CD8-positive, alpha-beta memory T cell (primary cell): ENCODE results near the gene PFKFB2. TPM values are rescaled to one million over a fixed set of nuclear protein-coding genes. Genes with fewer than 3 reads are reported as not detected.
A peak's percentile ranks its signal among the peaks of the same experiment; 100 is the strongest.
"Not testable (repeated sequence)": the region's sequence is repeated elsewhere in the genome, so short reads cannot be mapped to it uniquely, and the experiment has no call there.

ENCODE experiments used
- CTCF ChIA-PET: fragments of 350-600 bp; sonication (Branson Sonifier 250); formaldehyde crosslinking; loops from one replicate; lab custom pipeline; 2021; ENCODE audit warnings: antibody characterized with exemption; lab: Charles Lee
- POLR2A ChIA-PET: fragments of 350-600 bp; sonication (Branson Sonifier 250); formaldehyde crosslinking; loops from one replicate; lab custom pipeline; 2021; ENCODE audit warnings: antibody characterized with exemption; lab: Charles Lee
- DNase-seq, 5 donors: peaks; one replicate each; pipeline versions ENCODE4 v3.0.0 to v3.0.0-alpha.2; 2020 to 2022; ENCODE audit warnings: mixed read lengths in 1 of 5
- H3K27ac ChIP-seq: one replicate; pipeline ENCODE4 v1.7.0; 2013; ENCODE audit warnings: low read depth, mild to moderate bottlenecking, low read length, moderate library complexity
- H3K27me3 ChIP-seq: 2 replicates; pipeline ENCODE4 v1.7.0; 2013; ENCODE audit warnings: low read length, mild to moderate bottlenecking; ENCODE audit not compliant: insufficient read depth, poor library complexity, severe bottlenecking
- H3K36me3 ChIP-seq: 2 replicates; pipeline ENCODE4 v1.7.0; 2013; ENCODE audit warnings: mild to moderate bottlenecking, low read length, moderate library complexity; ENCODE audit not compliant: insufficient read depth
- H3K4me1 ChIP-seq: 2 replicates; pipeline ENCODE4 v1.7.0; 2013; ENCODE audit warnings: mild to moderate bottlenecking, low read length, moderate library complexity; ENCODE audit not compliant: insufficient read depth
- H3K4me3 ChIP-seq: 2 replicates; pipeline ENCODE4 v1.7.0; 2013; ENCODE audit warnings: mild to moderate bottlenecking, low read length
- H3K9me3 ChIP-seq: 2 replicates; pipeline ENCODE4 v1.7.0; 2013; ENCODE audit warnings: mild to moderate bottlenecking, low read length
- H3K27ac Mint-ChIP-seq, 8 donors: one replicate each; pipeline ENCODE4 v1.8.0; 2020 to 2021; ENCODE audit warnings: mixed read lengths in 8 of 8, mild to moderate bottlenecking in 6 of 8, inconsistent platforms in 3 of 8, moderate library complexity in 3 of 8
- H3K27me3 Mint-ChIP-seq, 2 donors: one replicate each; pipeline ENCODE4 v1.8.0; 2020 to 2021; ENCODE audit warnings: mixed read lengths in 2 of 2, mild to moderate bottlenecking in 1 of 2, moderate library complexity in 1 of 2
- H3K36me3 Mint-ChIP-seq, 3 donors: one replicate each; pipeline ENCODE4 v1.8.0; 2020 to 2021; ENCODE audit warnings: mixed read lengths in 3 of 3, inconsistent platforms in 1 of 3, mild to moderate bottlenecking in 1 of 3
- H3K4me1 Mint-ChIP-seq, 3 donors: one replicate each; pipeline ENCODE4 v1.8.0; 2020 to 2021; ENCODE audit warnings: mixed read lengths in 3 of 3, inconsistent platforms in 1 of 3, mild to moderate bottlenecking in 1 of 3
- H3K4me3 Mint-ChIP-seq, 7 donors: one replicate each; pipeline ENCODE4 v1.8.0; 2020 to 2021; ENCODE audit warnings: mixed read lengths in 7 of 7, mild to moderate bottlenecking in 6 of 7, moderate library complexity in 4 of 7, inconsistent platforms in 2 of 7
- H3K9me3 Mint-ChIP-seq, 5 donors: one replicate each; pipeline ENCODE4 v1.8.0; 2020 to 2022; ENCODE audit warnings: mixed read lengths in 5 of 5, mild to moderate bottlenecking in 3 of 5, moderate library complexity in 2 of 5, inconsistent platforms in 1 of 5
- polyA plus RNA-seq: library from polyadenylated mRNA; unstranded; fragments of 300-500 nt; fragmentation: Illumina TruSeq; gene quantifications from one replicate; pipeline ENCODE4 v1.2.3, GENCODE V29; 2021
- total RNA-seq, 2 experiments: library from RNA; stranded (reverse); gene quantifications; one replicate each; pipeline ENCODE4 v1.2.3, GENCODE V29; 2021

Gene PFKFB2
- total and polyA plus RNA-seq, 3 experiments from 2014 or later: 0.29 to 3.9 (median 3.0) TPM

GRCh38 chr1:207039380-207040180 lies 13.5 kb upstream of the PFKFB2 start:
- CTCF ChIA-PET: no interaction called here

DNA sequence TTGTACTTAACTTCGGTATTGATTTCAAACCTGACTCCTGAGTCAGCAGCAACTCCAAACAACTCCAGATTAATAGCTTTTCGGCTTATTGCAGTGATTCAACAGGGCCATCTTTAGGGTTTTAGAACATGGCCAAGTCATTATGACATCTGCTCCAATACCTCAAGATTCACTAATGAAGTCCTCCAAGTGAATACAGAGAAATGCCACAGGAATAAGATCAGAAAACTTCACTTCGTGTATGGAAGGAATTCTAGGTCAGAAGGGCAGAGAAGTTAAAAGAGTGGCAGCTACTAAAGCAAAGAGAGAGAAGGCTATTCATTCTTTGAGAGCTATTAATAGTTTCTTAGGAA lies 12.9 kb upstream of the PFKFB2 start:
- no peak overlapping the region for H3K4me3 ChIP-seq
- Mint-ChIP-seq H3K4me1 (peaks cover 7 to 28% (median 22%) of the 10 kb centered on the region in 3 donors), H3K9me3 (no peaks in the 10 kb centered on the region), H3K27ac (no peak overlapping the region), H3K36me3 (peaks cover 0 to 20% (median 12%) of the 10 kb centered on the region in 3 donors), H3K27me3 (peaks cover 0 to 5% of the 10 kb centered on the region in 2 donors), H3K4me3 (no peak overlapping the region)
- POLR2A ChIA-PET: no interaction called here
- DNase-seq: no peak
- no peaks in the 10 kb centered on the region for H3K4me1 ChIP-seq
- no peaks in the 10 kb centered on the region for H3K36me3 ChIP-seq
- H3K9me3 ChIP-seq: no peaks in the 10 kb centered on the region
- H3K27ac ChIP-seq: no peak overlapping the region
- H3K27me3 ChIP-seq: no peaks in the 10 kb centered on the region
- CTCF ChIA-PET: no interaction called here

More at GRCh38 chr1:207039380-207040180, 13.5 kb upstream of the PFKFB2 start:
- Mint-ChIP-seq H3K36me3 (peaks cover 0 to 16% (median 12%) of the 10 kb centered on the region in 3 donors), H3K27me3 (peaks cover 0 to 11% of the 10 kb centered on the region in 2 donors), H3K27ac (no peak overlapping the region), H3K4me3 (no peak overlapping the region), H3K9me3 (no peaks in the 10 kb centered on the region), H3K4me1 (peaks cover 1 to 22% (median 16%) of the 10 kb centered on the region in 3 donors)
- POLR2A ChIA-PET: no interaction called here
- no peaks in the 10 kb centered on the region for H3K27me3 ChIP-seq
- DNase-seq: no peak
- H3K36me3 ChIP-seq: no peaks in the 10 kb centered on the region
- no peaks in the 10 kb centered on the region for H3K9me3 ChIP-seq
- no peak overlapping the region for H3K27ac ChIP-seq
- H3K4me3 ChIP-seq: no peak overlapping the region
- no peaks in the 10 kb centered on the region for H3K4me1 ChIP-seq

DNA sequence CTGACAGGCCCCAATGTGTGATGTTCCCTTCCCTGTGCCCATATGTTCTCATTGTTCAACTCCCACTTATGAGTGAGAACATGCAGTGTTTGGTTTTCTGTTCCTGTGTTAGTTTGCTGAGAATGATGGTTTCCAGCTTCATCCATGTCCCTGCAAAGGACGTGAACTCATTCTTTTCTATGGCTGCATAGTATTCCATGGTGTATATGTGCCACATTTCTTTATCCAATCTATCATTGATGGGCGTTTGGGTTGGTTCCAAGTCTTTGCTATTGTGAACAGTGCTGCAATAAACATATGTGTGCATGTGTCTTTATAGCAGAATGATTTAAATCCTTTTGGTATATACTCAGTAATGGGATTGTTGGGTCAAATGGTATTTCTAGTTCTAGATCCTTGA lies 11.7 kb upstream of the PFKFB2 start:
- H3K36me3 Mint-ChIP-seq: peaks cover 0 to 29% (median 15%) of the 10 kb centered on the region in 3 donors
- H3K27ac ChIP-seq, H3K9me3 ChIP-seq, H3K27me3 Mint-ChIP-seq, H3K4me3 ChIP-seq, CTCF ChIA-PET, H3K27me3 ChIP-seq, H3K4me3 Mint-ChIP-seq, DNase-seq, H3K36me3 ChIP-seq, H3K9me3 Mint-ChIP-seq, POLR2A ChIA-PET, H3K4me1 ChIP-seq: not testable (repeated sequence)
- H3K27ac Mint-ChIP-seq: peak overlapping the region in 1 of 8 donors; percentile 46
- peaks cover 13 to 41% (median 35%) of the 10 kb centered on the region in 3 donors for H3K4me1 Mint-ChIP-seq

DNA sequence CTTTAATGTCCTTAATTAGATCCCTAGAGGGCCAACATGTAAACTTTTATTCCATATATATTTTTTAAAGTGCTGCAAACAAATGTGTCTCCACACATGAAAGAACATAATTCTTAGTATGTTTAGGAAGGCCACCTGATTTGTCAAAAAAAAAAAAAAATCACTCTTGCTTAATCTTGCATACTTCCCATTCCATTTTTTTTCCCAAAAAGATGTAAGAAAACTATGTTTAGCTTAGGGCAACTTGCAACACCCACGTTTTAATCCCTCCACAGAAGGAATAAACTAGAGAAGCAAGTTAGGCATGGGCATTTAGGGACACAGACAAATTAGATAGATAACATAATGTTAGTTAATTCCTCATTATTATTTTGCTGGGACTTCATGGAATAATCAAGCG lies 7.6 kb upstream of the PFKFB2 start:
- H3K4me3 Mint-ChIP-seq: no peak overlapping the region
- peaks cover 0 to under 1% of the 10 kb centered on the region in 2 donors for H3K27me3 Mint-ChIP-seq
- no peak overlapping the region for H3K4me3 ChIP-seq
- H3K9me3 Mint-ChIP-seq: no peaks in the 10 kb centered on the region
- no peaks in the 10 kb centered on the region for H3K9me3 ChIP-seq
- peaks cover 18% of the 10 kb centered on the region for H3K4me1 ChIP-seq
- no peak for DNase-seq
- H3K4me1 Mint-ChIP-seq: peaks cover 38 to 77% (median 69%) of the 10 kb centered on the region in 3 donors
- POLR2A ChIA-PET: no interaction called here
- CTCF ChIA-PET: no interaction called here
- peaks cover 16% of the 10 kb centered on the region for H3K36me3 ChIP-seq
- no peak overlapping the region for H3K27ac ChIP-seq
- H3K27ac Mint-ChIP-seq: peak overlapping the region in 2 of 8 donors; percentile 2 to 38
- H3K27me3 ChIP-seq: no peaks in the 10 kb centered on the region
- H3K36me3 Mint-ChIP-seq: peaks cover 0 to 65% (median 18%) of the 10 kb centered on the region in 3 donors

- H3K4me1 Mint-ChIP-seq: peaks cover 50 to 92% (median 84%) of the 10 kb centered on the region in 3 donors
- peaks cover 0 to 64% (median 13%) of the 10 kb centered on the region in 3 donors for H3K36me3 Mint-ChIP-seq
- Histone ChIP-seq H3K4me3 (no peak overlapping the region), H3K27me3 (no peaks in the 10 kb centered on the region), H3K4me1 (peaks cover 34% of the 10 kb centered on the region), H3K36me3 (peaks cover 16% of the 10 kb centered on the region), H3K27ac (peak overlapping the region; percentile 35), H3K9me3 (no peaks in the 10 kb centered on the region)
- CTCF ChIA-PET: interaction anchor here (1.1 to 2.2 kb wide), 3 partner anchors 11 to 28 kb away, joined by 3 to 4 read pairs (median 3); no protein-coding TSS in a partner anchor
- no peak for DNase-seq
- H3K9me3 Mint-ChIP-seq: no peaks in the 10 kb centered on the region
- peak overlapping the region in 1 of 8 donors; percentile 17 for H3K27ac Mint-ChIP-seq
- peaks cover 0 to 1% of the 10 kb centered on the region in 2 donors for H3K27me3 Mint-ChIP-seq
- POLR2A ChIA-PET: no interaction called here
- H3K4me3 Mint-ChIP-seq: peak overlapping the region in 2 of 7 donors; percentile 5 to 34
These were observed 5.6 kb upstream of the PFKFB2 start for GRCh38 chr1:207047505-207047904.

DNA sequence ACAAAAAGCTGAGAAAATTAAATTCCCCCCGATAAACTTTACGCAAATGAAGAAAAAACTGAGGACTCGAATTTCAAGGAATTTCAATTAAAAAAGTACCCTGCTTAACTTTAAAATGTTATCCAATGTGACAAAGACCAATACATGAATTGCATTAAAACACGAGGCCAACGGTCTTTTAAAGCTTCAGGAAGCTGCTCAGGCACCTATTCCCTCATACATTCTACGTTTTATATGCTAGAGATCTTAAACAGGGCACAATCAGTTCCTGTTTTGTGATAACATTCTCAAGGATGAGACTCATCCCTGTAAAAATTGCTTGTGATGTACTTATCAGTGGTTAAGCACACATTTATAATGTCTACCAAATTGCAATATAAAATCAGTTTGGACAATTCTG lies 5.0 kb upstream of the PFKFB2 start:
- Mint-ChIP-seq H3K27me3 (peaks cover 0 to 1% of the 10 kb centered on the region in 2 donors), H3K9me3 (no peaks in the 10 kb centered on the region), H3K27ac (no peak overlapping the region), H3K4me3 (no peak overlapping the region), H3K4me1 (peaks cover 55 to 92% (median 84%) of the 10 kb centered on the region in 3 donors), H3K36me3 (peaks cover 0 to 63% (median 8%) of the 10 kb centered on the region in 3 donors)
- Histone ChIP-seq H3K27me3 (no peaks in the 10 kb centered on the region), H3K27ac (peak overlapping the region; percentile 35), H3K4me3 (no peak overlapping the region), H3K9me3 (no peaks in the 10 kb centered on the region), H3K36me3 (peaks cover 16% of the 10 kb centered on the region), H3K4me1 (peaks cover 36% of the 10 kb centered on the region)
- ChIA-PET POLR2A (no interaction called here), CTCF (interaction anchor here (1.1 to 2.2 kb wide), 3 partner anchors 11 to 28 kb away, joined by 3 to 4 read pairs (median 3); no protein-coding TSS in a partner anchor)
- DNase-seq: no peak

DNA sequence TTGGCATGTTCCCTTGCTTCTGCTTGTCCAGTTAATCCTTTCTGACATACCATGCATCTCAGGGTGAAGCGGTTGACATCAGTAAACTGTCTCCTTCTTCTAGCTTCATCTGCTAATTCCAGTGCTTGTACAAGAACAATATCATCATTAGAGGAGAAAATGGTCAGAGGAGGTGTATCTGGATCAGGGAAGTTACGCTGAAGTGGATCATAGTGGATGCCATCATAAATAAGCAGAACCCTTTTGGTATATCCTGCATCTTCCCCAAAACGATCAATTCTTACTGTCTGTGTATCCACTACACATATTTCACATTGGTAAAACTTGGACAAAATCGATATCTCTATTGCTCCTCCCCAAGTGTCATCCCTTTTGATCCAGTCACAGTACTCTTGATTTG lies 4.0 kb upstream of the PFKFB2 start:
- H3K4me1 ChIP-seq: peaks cover 39% of the 10 kb centered on the region
- H3K4me3 ChIP-seq: no peak overlapping the region
- H3K27me3 ChIP-seq: no peaks in the 10 kb centered on the region
- Mint-ChIP-seq H3K36me3 (peaks cover 0 to 61% (median 6%) of the 10 kb centered on the region in 3 donors), H3K27ac (peak overlapping the region in 4 of 8 donors; percentile 2 to 98 (median 56)), H3K4me1 (peaks cover 57 to 89% (median 84%) of the 10 kb centered on the region in 3 donors), H3K4me3 (peak overlapping the region in 4 of 7 donors; percentile 0 to 100 (median 98)), H3K27me3 (peaks cover 0 to 1% of the 10 kb centered on the region in 2 donors), H3K9me3 (no peaks in the 10 kb centered on the region)
- no peak for DNase-seq
- ChIA-PET POLR2A (no interaction called here), CTCF (interaction anchor here (1.1 to 2.6 kb wide), 3 partner anchors 16 to 34 kb away, joined by 3 to 9 read pairs (median 5); partner anchors contain the start of gene C1orf116)
- no peaks in the 10 kb centered on the region for H3K9me3 ChIP-seq
- peaks cover 16% of the 10 kb centered on the region for H3K36me3 ChIP-seq
- H3K27ac ChIP-seq: peak overlapping the region; percentile 91

DNA sequence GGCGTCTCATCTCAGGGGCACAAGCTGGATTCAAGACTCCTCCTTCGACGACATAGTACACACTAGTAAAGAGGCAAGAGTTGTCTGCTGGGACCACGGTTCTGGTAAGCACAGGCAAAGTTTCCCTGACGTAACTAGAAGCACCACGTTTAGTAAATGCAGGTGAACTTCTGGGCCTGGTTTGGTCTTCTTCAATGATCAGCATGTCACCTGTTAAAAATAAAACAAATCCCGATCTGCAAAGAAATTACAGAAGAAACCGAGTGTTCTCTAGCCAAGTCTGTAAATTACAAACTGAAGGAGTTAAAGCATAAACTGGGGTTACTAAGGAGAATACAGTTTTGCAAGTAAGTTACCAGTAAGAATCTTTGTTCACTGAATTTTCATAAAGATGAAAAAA lies 3.6 kb upstream of the PFKFB2 start:
- H3K27ac ChIP-seq: peak overlapping the region; percentile 91
- H3K36me3 Mint-ChIP-seq: peaks cover 0 to 58% (median 6%) of the 10 kb centered on the region in 3 donors

More for the DNA sequence above, 3.6 kb upstream of the PFKFB2 start:
- H3K4me3 Mint-ChIP-seq: peak overlapping the region; percentile 34 to 100 (median 98)
- POLR2A ChIA-PET: interaction anchor here (0.7 kb wide), 1 partner anchor 220 kb away, joined by 3 read pairs; no protein-coding TSS in a partner anchor
- DNase-seq: no peak
- no peaks in the 10 kb centered on the region for H3K9me3 Mint-ChIP-seq
- H3K27me3 Mint-ChIP-seq: peaks cover 0 to 1% of the 10 kb centered on the region in 2 donors
- peaks cover 57 to 88% (median 80%) of the 10 kb centered on the region in 3 donors for H3K4me1 Mint-ChIP-seq
- peaks cover 39% of the 10 kb centered on the region for H3K4me1 ChIP-seq
- CTCF ChIA-PET: interaction anchor here (0.9 to 2.6 kb wide), 10 partner anchors 8 to 449 kb away, joined by 3 to 21 read pairs (median 4); partner anchors contain the start of gene C1orf116
- H3K27ac Mint-ChIP-seq: peak overlapping the region; percentile 2 to 98 (median 86)
- H3K36me3 ChIP-seq: peaks cover 16% of the 10 kb centered on the region
- H3K27me3 ChIP-seq: no peaks in the 10 kb centered on the region
- H3K9me3 ChIP-seq: no peaks in the 10 kb centered on the region
- peak overlapping the region; percentile 91 for H3K4me3 ChIP-seq
